ENCODE results near the gene DNASE1L1. TPM values are rescaled to one million over a fixed set of nuclear protein-coding genes. Genes with fewer than 3 reads are reported as not detected.

The DNASE1L1 gene
- total RNA-seq, 1 donor from 2014 or later = 18.6 TPM

DNA sequence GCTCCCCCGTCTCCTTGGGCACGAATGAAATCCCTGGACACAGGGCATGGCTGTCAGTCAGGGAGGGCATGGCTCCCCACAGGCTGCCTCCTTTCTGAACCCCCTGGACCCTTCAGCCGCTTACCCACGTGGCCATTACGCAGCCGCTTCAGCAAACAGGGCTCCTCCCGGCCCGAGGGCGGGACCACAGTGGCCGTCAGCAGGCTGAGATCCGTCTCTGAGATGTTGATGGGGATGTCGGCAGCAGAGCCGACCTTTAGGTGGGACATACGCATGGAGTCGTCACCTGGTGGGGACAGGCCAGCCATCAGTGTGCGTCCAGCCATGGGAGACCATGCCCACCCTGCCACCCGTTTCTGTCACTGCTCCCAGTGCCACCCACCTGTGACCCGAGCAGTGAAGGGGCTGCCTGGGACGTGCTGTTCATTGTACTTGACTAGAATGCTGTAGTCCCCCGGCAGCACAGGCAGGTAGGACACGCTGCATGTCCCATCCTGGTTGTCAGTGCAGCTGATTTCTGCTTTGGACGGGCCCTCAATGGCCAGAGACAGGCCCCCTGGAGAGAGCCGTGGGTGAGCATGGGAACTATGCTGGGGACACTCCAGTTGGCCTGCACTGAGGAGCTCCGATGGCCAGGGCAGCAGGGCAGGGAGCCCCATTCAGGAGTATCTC is 55.7 kb downstream of the DNASE1L1 start:
- Mint-ChIP-seq H3K4me3 (no peak overlapping the region), H3K4me1 (no peaks in the 10 kb centered on the region)

DNA sequence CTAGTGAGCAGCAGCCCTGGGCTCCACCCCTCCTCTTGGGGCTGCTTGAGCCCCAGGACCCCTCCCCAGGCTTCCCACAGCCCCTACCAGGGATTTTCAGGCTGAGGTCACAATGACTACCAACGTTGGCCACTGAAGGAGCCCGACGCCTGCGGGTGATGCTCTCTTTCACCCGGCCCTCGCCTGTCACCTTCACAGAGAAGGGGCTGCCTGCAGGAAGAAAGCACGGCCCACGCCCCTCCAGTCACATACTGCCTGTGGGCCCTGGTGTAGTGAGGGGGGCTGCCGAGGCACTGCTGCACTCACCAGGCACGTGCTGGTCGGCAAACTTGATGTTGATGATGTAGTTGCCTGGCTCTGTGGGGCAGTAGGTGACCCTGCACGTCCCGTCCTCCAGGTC is 56.6 kb downstream of the DNASE1L1 start:
- no peaks in the 10 kb centered on the region for H3K4me1 Mint-ChIP-seq
- no peak for TF ChIP-seq CTCF (IDR thresholded peaks at IDR 0.05; ENCODE audit: unreplicated experiment)
- no peaks in the 10 kb centered on the region for H3K9me3 Mint-ChIP-seq
- DNase-seq (ENCODE audit: low spot score in 2 of 2, unreplicated experiment in 2 of 2) = no peak
- H3K27me3 Mint-ChIP-seq (ENCODE audit: low read depth) = no peaks in the 10 kb centered on the region
- H3K4me3 Mint-ChIP-seq = no peak overlapping the region
- no peak overlapping the region for H3K27ac Mint-ChIP-seq
- H3K36me3 Mint-ChIP-seq = peaks cover 9% of the 10 kb centered on the region

More for the DNA sequence above, 55.7 kb downstream of the DNASE1L1 start:
- Mint-ChIP-seq H3K36me3 (peaks cover 8% of the 10 kb centered on the region), H3K27ac (no peak overlapping the region), H3K9me3 (no peaks in the 10 kb centered on the region), H3K27me3 (ENCODE audit: low read depth) (no peaks in the 10 kb centered on the region)
- no peak for TF ChIP-seq CTCF (IDR thresholded peaks at IDR 0.05; ENCODE audit: unreplicated experiment)
- DNase-seq (ENCODE audit: low spot score in 2 of 2, unreplicated experiment in 2 of 2) = no peak

- Mint-ChIP-seq H3K27ac (no peak overlapping the region), H3K4me1 (no peaks in the 10 kb centered on the region), H3K36me3 (peaks cover 8% of the 10 kb centered on the region), H3K4me3 (no peak overlapping the region), H3K27me3 (ENCODE audit: low read depth) (no peaks in the 10 kb centered on the region), H3K9me3 (no peaks in the 10 kb centered on the region)
- DNase-seq (ENCODE audit: low spot score in 2 of 2, unreplicated experiment in 2 of 2) = no peak
- TF ChIP-seq CTCF (IDR thresholded peaks at IDR 0.05; ENCODE audit: unreplicated experiment) = no peak
These were observed 57.0 kb downstream of the DNASE1L1 start for GRCh38 chrX:154352012-154352401.

Small RNA genes within 50 kb of the gene (microRNA-seq; reads per million reads assigned to microRNA genes)
- gene MIR6858 = 6.2 reads per million, percentile 24 among the genes with 10 or more reads in this experiment

Other genes starting within 250 kb of the DNASE1L1 start
- gene OPN1MW, start 226.7 kb downstream of the DNASE1L1 start, total RNA-seq = not detected in 3 replicates
- gene OPN1MW2, start 189.5 kb downstream of the DNASE1L1 start, total RNA-seq = not detected in 3 replicates
- gene OPN1MW3, start 151.7 kb downstream of the DNASE1L1 start, total RNA-seq = not detected in 3 replicates
- gene TEX28, start 114.1 kb downstream of the DNASE1L1 start, total RNA-seq = not detected in 3 replicates
- 0.20 to 0.59 TPM (median 0.38 TPM) in 3 replicates for gene TKTL1, start 113.5 kb downstream of the DNASE1L1 start, total RNA-seq
- gene FLNA, start 34.6 kb downstream of the DNASE1L1 start, total RNA-seq = 1,336 to 1,412 TPM (median 1,356 TPM) in 3 replicates
- gene EMD, start 30.0 kb downstream of the DNASE1L1 start, total RNA-seq = 71.4 to 76.3 TPM (median 71.9 TPM) in 3 replicates
- 2,969 to 3,108 TPM (median 3,066 TPM) in 3 replicates for gene RPL10, start 10.9 kb downstream of the DNASE1L1 start, total RNA-seq
- 36.7 to 40.8 TPM (median 40.3 TPM) in 3 replicates for gene TAFAZZIN, start 2.3 kb upstream of the DNASE1L1 start, total RNA-seq
- gene ATP6AP1, start 19.4 kb upstream of the DNASE1L1 start, total RNA-seq = 77.6 to 78.2 TPM (median 78.2 TPM) in 3 replicates
- 142 to 150 TPM (median 144 TPM) in 3 replicates for gene GDI1, start 27.9 kb upstream of the DNASE1L1 start, total RNA-seq
- 52.5 to 57.6 TPM (median 54.1 TPM) in 3 replicates for gene FAM50A, start 34.9 kb upstream of the DNASE1L1 start, total RNA-seq
- 126 to 133 TPM (median 128 TPM) in 3 replicates for gene PLXNA3, start 49.0 kb upstream of the DNASE1L1 start, total RNA-seq
- gene LAGE3, start 70.0 kb upstream of the DNASE1L1 start, total RNA-seq = 15.3 to 16.5 TPM (median 15.8 TPM) in 3 replicates
- 28.4 to 29.3 TPM (median 29.2 TPM) in 3 replicates for gene UBL4A, start 77.4 kb upstream of the DNASE1L1 start, total RNA-seq
- 30.1 to 30.8 TPM (median 30.2 TPM) in 3 replicates for gene SLC10A3, start 81.4 kb upstream of the DNASE1L1 start, total RNA-seq
- 39.1 to 42.9 TPM (median 41.1 TPM) in 3 replicates for gene FAM3A, start 107.0 kb upstream of the DNASE1L1 start, total RNA-seq
- gene G6PD, start 137.6 kb upstream of the DNASE1L1 start, total RNA-seq = 54.4 to 56.5 TPM (median 55.8 TPM) in 3 replicates
- gene IKBKG, start 138.4 kb upstream of the DNASE1L1 start, total RNA-seq = 19.1 to 20.6 TPM (median 19.1 TPM) in 3 replicates
- gene CTAG1A, start 175.9 kb upstream of the DNASE1L1 start, total RNA-seq = not detected in 3 replicates
- gene CTAG1B, start 210.0 kb upstream of the DNASE1L1 start, total RNA-seq = not detected in 3 replicates
- not detected in 3 replicates for gene CTAG2, start 244.3 kb upstream of the DNASE1L1 start, total RNA-seq

Measured in mesothelial cell of epicardium (in vitro differentiated cells).